Mammary epithelial cell (primary cell): ENCODE data around the gene RBMS3.

Experiments used
- CTCF ChIP-seq, 2 donors: IDR thresholded peaks in 1 of 2; conservative IDR thresholded peaks in 1 of 2; 2 replicates each; pipeline ENCODE4 v1.5.1; 2011 to 2012; ENCODE audit warnings: inconsistent platforms in 2 of 2, low read length in 2 of 2, mild to moderate bottlenecking in 2 of 2, control low read depth in 1 of 2, low read depth in 1 of 2; ENCODE audit not compliant: insufficient read depth in 1 of 2; ENCODE audit errors: extremely low read depth in 1 of 2
- EZH2 ChIP-seq: IDR thresholded peaks from 2 replicates; pipeline ENCODE4 v1.6.1; 2012; ENCODE audit warnings: low read length, inconsistent platforms, borderline replicate concordance

GRCh38 chr3:29823233-29823632 lies 542.4 kb downstream of the RBMS3 start:
- TF ChIP-seq CTCF (conservative IDR thresholded peaks at IDR 0.05 in 1 of 2, IDR thresholded peaks at IDR 0.05 in 1 of 2; ENCODE audit: extremely low read depth in 1 of 2, insufficient read depth in 1 of 2, low read depth in 1 of 2, low read length in 2 of 2) (no peak), EZH2 (no peak)
